Measurements from ENCODE around the gene UQCRC1.

DNA sequence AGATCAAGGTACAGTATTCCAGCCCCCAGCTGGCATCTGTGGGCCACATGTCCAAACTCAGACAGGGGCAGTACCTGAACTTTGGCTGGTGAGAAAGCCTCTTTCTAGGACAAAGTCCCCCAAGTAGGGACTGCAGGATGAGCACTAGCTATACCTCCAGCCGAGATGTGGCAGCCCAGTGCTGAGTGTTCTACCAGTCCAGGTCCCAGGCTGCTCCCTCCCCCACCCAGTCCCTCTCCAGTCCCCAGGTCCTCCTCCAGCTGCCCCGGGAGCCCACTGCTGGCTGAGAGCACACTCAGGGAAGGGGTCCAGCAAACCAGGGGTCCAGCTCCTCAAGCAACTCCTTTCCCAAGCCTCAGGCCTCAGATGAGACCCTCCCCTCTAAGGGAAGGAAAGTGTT, 24.3 kb upstream of the UQCRC1 start:
- no peak for TF ChIP-seq POLR2A (IDR thresholded peaks at IDR 0.05)
- no peak for TF ChIP-seq POLR2AphosphoS5 (IDR thresholded peaks at IDR 0.05)
- TF ChIP-seq CTCF (IDR thresholded peaks at IDR 0.05), result no peak
